GM13976 (cell line): Measurements from ENCODE around the gene POLR1H.
A peak's percentile ranks its signal among the peaks of the same experiment; 100 is the strongest.

ENCODE experiments used
- DNase-seq: peaks from one replicate; pipeline ENCODE4 v3.0.0; 2012; ENCODE audit warnings: low spot score
- in situ Hi-C: fragments of 300-500 bp; cut with MboI; formaldehyde crosslinking; loops from one replicate; pipeline ENCODE4 v1.12.0; 2022; ENCODE audit warnings: low sequenced_read_pairs, mixed read lengths, inconsistent platforms; ENCODE audit not compliant: unreplicated experiment
- TF ChIP-seq, protein P1 (sequence below): IDR thresholded peaks from 2 replicates; pipeline ENCODE4 v1.5.1; 2012; ENCODE audit warnings: borderline replicate concordance, mild to moderate bottlenecking; ENCODE audit not compliant: insufficient read depth; ENCODE audit errors: extremely low read depth, missing control alignments, control extremely low read depth

POLR1H gene

DNA sequence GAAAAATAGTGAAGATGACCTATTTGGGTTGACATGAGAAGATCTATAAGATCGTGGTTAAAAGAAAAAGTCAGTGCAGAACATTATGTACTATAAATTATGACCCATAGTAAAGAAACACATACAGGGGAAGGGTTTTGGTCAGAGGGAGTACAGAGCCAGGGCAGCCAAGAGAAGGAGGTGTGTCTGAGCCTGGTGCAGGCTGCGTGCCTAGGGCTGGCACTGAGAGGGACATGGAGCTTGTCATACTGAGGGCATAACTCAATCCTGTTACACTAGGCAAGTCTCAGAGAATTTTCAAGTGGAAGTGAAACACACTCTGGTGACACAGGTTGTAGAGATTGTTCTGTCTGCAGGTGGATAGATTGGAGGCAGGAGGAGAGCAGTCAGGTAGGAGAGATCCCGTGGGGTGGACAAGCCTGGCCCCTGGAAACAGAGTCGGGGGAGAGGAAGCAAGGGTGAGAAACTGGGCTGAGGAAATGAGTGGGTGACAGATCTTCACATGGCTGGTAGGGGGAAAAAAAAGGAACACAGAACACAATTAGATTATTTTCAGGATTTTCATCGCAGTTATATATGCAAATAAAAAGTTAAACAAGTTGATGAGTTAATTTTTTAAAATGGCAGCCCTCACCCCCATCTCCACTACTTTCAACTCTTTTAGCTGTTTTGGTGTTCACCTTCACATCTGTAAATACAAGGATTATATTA is 33.0 kb downstream of the POLR1H start:
- TF ChIP-seq, protein P1, sequence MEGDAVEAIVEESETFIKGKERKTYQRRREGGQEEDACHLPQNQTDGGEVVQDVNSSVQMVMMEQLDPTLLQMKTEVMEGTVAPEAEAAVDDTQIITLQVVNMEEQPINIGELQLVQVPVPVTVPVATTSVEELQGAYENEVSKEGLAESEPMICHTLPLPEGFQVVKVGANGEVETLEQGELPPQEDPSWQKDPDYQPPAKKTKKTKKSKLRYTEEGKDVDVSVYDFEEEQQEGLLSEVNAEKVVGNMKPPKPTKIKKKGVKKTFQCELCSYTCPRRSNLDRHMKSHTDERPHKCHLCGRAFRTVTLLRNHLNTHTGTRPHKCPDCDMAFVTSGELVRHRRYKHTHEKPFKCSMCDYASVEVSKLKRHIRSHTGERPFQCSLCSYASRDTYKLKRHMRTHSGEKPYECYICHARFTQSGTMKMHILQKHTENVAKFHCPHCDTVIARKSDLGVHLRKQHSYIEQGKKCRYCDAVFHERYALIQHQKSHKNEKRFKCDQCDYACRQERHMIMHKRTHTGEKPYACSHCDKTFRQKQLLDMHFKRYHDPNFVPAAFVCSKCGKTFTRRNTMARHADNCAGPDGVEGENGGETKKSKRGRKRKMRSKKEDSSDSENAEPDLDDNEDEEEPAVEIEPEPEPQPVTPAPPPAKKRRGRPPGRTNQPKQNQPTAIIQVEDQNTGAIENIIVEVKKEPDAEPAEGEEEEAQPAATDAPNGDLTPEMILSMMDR = no peak
- DNase-seq = no peak
- in situ Hi-C loops = no loop called here

DNA sequence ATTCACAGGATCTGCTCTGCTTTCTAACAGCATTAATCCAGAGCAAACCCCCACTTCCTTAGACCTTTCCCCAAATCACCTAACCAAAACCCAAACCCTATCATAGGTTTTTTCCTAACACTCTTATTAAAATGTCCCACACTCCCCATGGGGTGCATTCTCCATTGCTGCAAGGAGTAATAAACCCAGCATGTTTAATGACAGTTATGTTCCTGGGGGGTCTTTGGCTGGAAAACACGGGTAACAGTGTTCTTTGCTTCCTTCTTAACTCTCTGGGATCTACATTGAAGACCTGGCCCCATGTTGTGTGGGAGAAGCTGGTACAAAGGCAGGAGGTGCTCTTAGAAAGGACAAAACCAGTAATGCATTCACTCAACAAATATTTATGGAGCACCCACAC is 35.8 kb downstream of the POLR1H start:
- in situ Hi-C loops = no loop called here
- DNase-seq = no peak
- TF ChIP-seq, protein P1 = no peak

DNA sequence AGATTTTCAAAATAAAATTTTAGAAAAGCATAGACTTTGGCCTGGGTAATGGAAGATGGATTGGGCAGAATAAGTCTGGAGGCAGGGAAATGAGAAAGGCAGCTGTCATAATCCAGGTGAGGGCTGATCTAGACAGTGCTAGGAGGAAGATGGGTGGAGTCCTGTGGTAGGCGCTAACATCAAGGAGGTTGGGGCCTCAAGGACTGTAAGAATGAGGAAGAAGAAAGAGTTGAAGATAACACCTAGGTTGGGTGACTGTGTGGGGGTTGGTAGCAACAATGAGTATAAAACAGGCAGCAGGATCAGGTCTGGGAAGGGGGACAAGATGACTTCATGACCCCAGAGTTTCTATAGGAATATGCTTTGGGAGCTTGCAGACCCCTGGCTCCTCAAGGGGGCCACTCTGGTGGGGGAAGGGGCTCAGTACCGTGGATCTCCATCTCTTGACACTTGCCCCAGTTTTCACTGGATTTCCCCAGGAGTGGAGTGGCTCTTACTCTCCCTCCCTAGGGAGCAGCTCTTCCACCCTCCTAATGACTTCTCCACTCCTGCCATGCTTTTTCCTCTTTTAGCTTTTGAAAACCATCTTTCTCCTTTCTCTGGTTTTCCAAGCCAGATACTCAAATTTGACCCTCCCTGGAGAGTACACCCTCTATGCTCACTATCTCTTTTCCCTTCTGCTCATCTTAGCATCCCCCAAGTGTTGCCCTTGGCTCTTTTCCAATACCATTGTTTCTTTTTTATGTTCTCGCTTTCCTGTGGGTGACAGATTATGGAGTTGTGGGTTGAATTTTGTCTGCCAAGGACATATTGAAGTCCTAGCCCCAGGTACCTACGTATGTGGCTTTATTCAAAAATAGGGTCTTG is 37.1 kb downstream of the POLR1H start:
- peak; percentile 24 for DNase-seq
- TF ChIP-seq, protein P1 = no peak
- in situ Hi-C loops = no loop called here

DNA sequence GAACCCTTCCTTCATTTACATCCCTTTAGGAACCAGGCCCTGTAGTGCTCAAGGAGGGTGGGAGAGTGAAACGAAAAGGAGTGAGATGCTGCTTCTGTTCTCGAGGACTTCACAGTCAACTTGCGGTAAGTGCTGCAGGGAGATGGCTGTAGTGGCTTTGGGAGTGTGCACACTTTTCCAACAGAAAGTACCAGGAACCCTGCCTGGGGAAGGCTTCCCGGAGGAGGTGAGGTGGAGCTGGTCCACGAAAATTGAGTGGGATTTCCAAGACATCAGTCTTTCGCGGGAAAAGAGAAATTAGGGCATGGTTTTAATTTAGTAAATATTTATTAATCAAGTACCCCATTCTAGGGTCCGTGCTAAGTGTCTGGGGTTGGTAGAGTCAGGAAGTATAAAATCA is 39.1 kb downstream of the POLR1H start:
- TF ChIP-seq, protein P1 = no peak
- in situ Hi-C loops = no loop called here
- no peak for DNase-seq

DNA sequence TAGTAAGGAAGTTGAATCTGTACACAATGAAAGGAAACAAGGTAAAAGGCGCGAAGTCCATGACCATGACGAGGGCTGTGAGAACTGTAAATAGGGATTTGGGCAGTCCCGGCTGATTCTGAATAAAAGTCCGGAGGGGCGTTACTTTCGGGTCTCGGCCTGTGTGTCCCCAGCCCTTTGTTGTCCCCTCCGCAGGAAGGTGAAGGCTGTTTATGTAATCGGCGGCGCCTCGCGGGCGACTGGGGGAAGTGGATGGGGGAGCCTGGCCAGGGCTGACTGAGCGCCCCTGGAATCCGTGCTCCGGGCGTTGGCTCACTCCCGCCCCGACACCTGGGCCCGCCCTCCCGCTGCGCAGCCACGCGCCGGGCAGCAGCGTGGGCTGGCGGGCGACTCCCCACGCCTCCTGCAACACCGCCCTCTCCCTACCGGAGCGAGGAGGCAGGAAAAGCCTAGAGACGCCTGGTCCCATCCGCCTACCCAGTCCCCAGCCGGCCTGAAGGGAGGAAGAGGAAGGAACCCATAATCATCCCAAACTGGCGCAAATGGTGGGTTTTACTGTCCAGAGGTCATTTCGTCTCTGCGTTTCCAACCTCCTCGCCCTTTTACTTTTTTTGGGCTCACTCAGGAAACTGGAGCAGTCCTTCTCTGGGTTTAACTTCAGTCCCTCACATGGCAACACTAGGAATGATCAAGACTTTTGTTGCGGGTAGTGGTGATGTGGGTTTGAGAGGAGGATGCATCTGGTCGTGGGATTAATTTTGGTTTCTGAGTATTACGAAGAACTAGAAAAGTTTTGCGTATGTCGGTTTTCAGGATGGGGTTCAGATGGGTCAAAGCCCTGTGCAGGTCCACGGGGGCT is 39.7 kb downstream of the POLR1H start:
- in situ Hi-C loops = no loop called here
- DNase-seq = peak; percentile 43
- TF ChIP-seq, protein P1 = no peak
